Stomach (tissue), 9 donors: Measurements from ENCODE around the gene TPSB2. TPM values are rescaled to one million over a fixed set of nuclear protein-coding genes. Genes with fewer than 3 reads are reported as not detected.

Experiments used
- DNase-seq, 2 donors: peaks; one replicate each; pipeline versions ENCODE4 v3.0.0 to v3.0.0-alpha.2; 2013 to 2019
- H3K27ac ChIP-seq, 5 donors: fragments of 200-600 bp in 4 of 5; sonication (generic) in 4 of 5; one replicate each; pipeline ENCODE4 v1.5.1; 2013 to 2019; ENCODE audit warnings: mild to moderate bottlenecking in 1 of 5, moderate library complexity in 1 of 5
- H3K27me3 ChIP-seq, 3 donors: fragments of 200-600 bp; sonication (generic); one replicate each; pipeline ENCODE4 v1.5.1; 2017 to 2019; ENCODE audit warnings: mixed run types in 1 of 3
- H3K36me3 ChIP-seq, 4 donors: fragments of 200-600 bp; sonication (generic); 1 replicate in 3 of 4; 2 replicates in 1 of 4; pipeline ENCODE4 v1.5.1; 2016 to 2019
- H3K4me1 ChIP-seq, 4 donors: fragments of 200-600 bp; sonication (generic); one replicate each; pipeline ENCODE4 v1.5.1; 2016 to 2019
- H3K4me3 ChIP-seq, 4 donors: fragments of 200-600 bp; sonication (generic) in 3 of 4; one replicate each; pipeline ENCODE4 v1.5.1; 2016 to 2019; ENCODE audit warnings: mild to moderate bottlenecking in 1 of 4
- H3K9me3 ChIP-seq, 4 donors: fragments of 200-600 bp; sonication (generic); one replicate each; pipeline ENCODE4 v1.5.1; 2016 to 2019
- CTCF ChIP-seq, 7 experiments: fragments of 450-650 bp in 4 of 7; fragments of 200-600 bp in 3 of 7; sonication (generic) in 3 of 7; IDR thresholded peaks; one replicate each; pipeline ENCODE4 v1.5.1; 2016 to 2019; ENCODE audit warnings: antibody characterized with exemption in 7 of 7, control low read depth in 2 of 7, mild to moderate bottlenecking in 1 of 7
- EP300 ChIP-seq: sonication (generic); formaldehyde crosslinking; IDR thresholded peaks from one replicate; pipeline ENCODE4 v1.6.1; 2017; ENCODE audit warnings: antibody characterized with exemption
- POLR2A ChIP-seq, 4 donors: fragments of 450-650 bp; IDR thresholded peaks; one replicate each; pipeline ENCODE4 v1.6.1; 2016; ENCODE audit warnings: antibody characterized with exemption in 4 of 4, control low read depth in 2 of 4, mild to moderate bottlenecking in 1 of 4, moderate library complexity in 1 of 4
- POLR2AphosphoS5 ChIP-seq, 3 donors: sonication (generic); formaldehyde crosslinking; IDR thresholded peaks; one replicate each; pipeline ENCODE4 v1.6.1; 2016; ENCODE audit warnings: antibody characterized with exemption in 3 of 3
- WGBS, 5 donors: extraction: QIAGEN DNeasy Blood & Tissue Kit in 3 of 5; methylation state at CpG; one replicate each; pipeline versions ENCODE4 v1.1.5 to v1.1.7; 2013 to 2018; 5-methylcytosine and 5-hydroxymethylcytosine counted together
- intact Hi-C: fragments of 100-400 bp; cut with DNase I; formaldehyde crosslinking; loops from one replicate; pipeline ENCODE4 v1.15.1; 2023; ENCODE audit warnings: low total_unique reads
- polyA plus RNA-seq, 3 donors: library from polyadenylated mRNA; stranded (reverse); fragments of 200-250 nt; gene quantifications; one replicate each; pipeline ENCODE4 v1.2.3, GENCODE V29; 2013
- total RNA-seq, 5 donors: library from RNA; depleted of rRNA; stranded (reverse); fragments of >200 nt; gene quantifications; one replicate each; pipeline versions ENCODE4 v1.1.0 to v1.2.3, GENCODE V29; 2014 to 2016
- donor health status: healthy with polysubstance abuse.
- donor health status: Bipolar disorder and iron deficiency.
- donor health status: healthy.

TPSB2 gene
- total and polyA plus RNA-seq, 8 donors: 1.8 to 164 (median 47.9) TPM; not detected in 1

- intact Hi-C loops: no loop called here
- no peak overlapping the region for H3K4me3 ChIP-seq
- no peak overlapping the region for H3K27ac ChIP-seq
- H3K27me3 ChIP-seq: peaks cover 3 to 89% (median 32%) of the 10 kb centered on the region in 3 donors
- H3K9me3 ChIP-seq: no peaks in the 10 kb centered on the region
- H3K36me3 ChIP-seq: no peaks in the 10 kb centered on the region
- no peak for DNase-seq
- 73 to 80% (median 74%) methylated on average over 1 to 19 of the region's 19 CpGs for WGBS, 5 donors
- TF ChIP-seq CTCF (IDR thresholded peaks at IDR 0.05) (no peak), EP300 (no peak), POLR2A (IDR thresholded peaks at IDR 0.05) (no peak), POLR2AphosphoS5 (IDR thresholded peaks at IDR 0.05) (no peak)
- H3K4me1 ChIP-seq: peaks cover under 1 to 1% (median under 1%) of the 10 kb centered on the region in 4 donors
Observed at GRCh38 chr16:1277151-1277598, 47.2 kb upstream of the TPSB2 start.

GRCh38 chr16:1276580-1276878 lies 46.5 kb upstream of the TPSB2 start:
- peaks cover 3 to 91% (median 38%) of the 10 kb centered on the region in 3 donors for H3K27me3 ChIP-seq
- WGBS, 5 donors: 67 to 84% (median 78%) methylated on average over 5 to 14 of the region's 14 CpGs
- peaks cover 7 to 8% (median 7%) of the 10 kb centered on the region in 4 donors for H3K4me1 ChIP-seq
- no peak for DNase-seq
- H3K27ac ChIP-seq: no peak overlapping the region
- H3K36me3 ChIP-seq: no peaks in the 10 kb centered on the region
- H3K9me3 ChIP-seq: no peaks in the 10 kb centered on the region
- TF ChIP-seq POLR2A (IDR thresholded peaks at IDR 0.05): no peak
- TF ChIP-seq POLR2AphosphoS5 (IDR thresholded peaks at IDR 0.05): no peak
- no peak for TF ChIP-seq EP300
- intact Hi-C loops: no loop called here
- no peak overlapping the region for H3K4me3 ChIP-seq

GRCh38 chr16:1275791-1276579 lies 46.0 kb upstream of the TPSB2 start:
- TF ChIP-seq POLR2A (IDR thresholded peaks at IDR 0.05): no peak
- TF ChIP-seq CTCF (IDR thresholded peaks at IDR 0.05): no peak
- 60 to 69% (median 64%) methylated on average over 18 to 30 of the region's 30 CpGs for WGBS, 5 donors
- Histone ChIP-seq H3K36me3 (no peaks in the 10 kb centered on the region), H3K27me3 (peaks cover 3 to 91% (median 40%) of the 10 kb centered on the region in 3 donors), H3K27ac (no peak overlapping the region), H3K9me3 (no peaks in the 10 kb centered on the region), H3K4me1 (peaks cover 7 to 12% (median 9%) of the 10 kb centered on the region in 4 donors), H3K4me3 (no peak overlapping the region)
- no peak for DNase-seq
- intact Hi-C loops: no loop called here

GRCh38 chr16:1274767-1275166 lies 44.8 kb upstream of the TPSB2 start:
- H3K4me1 ChIP-seq: peaks cover 7 to 12% (median 9%) of the 10 kb centered on the region in 4 donors
- 85 to 95% (median 93%) methylated on average over 7 of the region's 7 CpGs for WGBS, 5 donors
- intact Hi-C loops: no loop called here
- H3K9me3 ChIP-seq: no peaks in the 10 kb centered on the region
- H3K4me3 ChIP-seq: no peak overlapping the region
- DNase-seq: no peak
- no peak overlapping the region for H3K27ac ChIP-seq
- H3K36me3 ChIP-seq: no peaks in the 10 kb centered on the region
- TF ChIP-seq EP300 (no peak), CTCF (IDR thresholded peaks at IDR 0.05) (no peak), POLR2AphosphoS5 (IDR thresholded peaks at IDR 0.05) (no peak), POLR2A (IDR thresholded peaks at IDR 0.05) (no peak)
- peaks cover 3 to 87% (median 40%) of the 10 kb centered on the region in 3 donors for H3K27me3 ChIP-seq

GRCh38 chr16:1273816-1274215 lies 43.8 kb upstream of the TPSB2 start:
- no peak for TF ChIP-seq POLR2A (IDR thresholded peaks at IDR 0.05)
- TF ChIP-seq POLR2AphosphoS5 (IDR thresholded peaks at IDR 0.05): no peak
- TF ChIP-seq CTCF (IDR thresholded peaks at IDR 0.05): no peak
- no peak for TF ChIP-seq EP300
- H3K4me1 ChIP-seq: peaks cover 7 to 12% (median 9%) of the 10 kb centered on the region in 4 donors
- peaks cover 3 to 83% (median 34%) of the 10 kb centered on the region in 3 donors for H3K27me3 ChIP-seq
- H3K27ac ChIP-seq: no peak overlapping the region
- intact Hi-C loops: no loop called here
- H3K36me3 ChIP-seq: no peaks in the 10 kb centered on the region
- no peak overlapping the region for H3K4me3 ChIP-seq
- 86 to 92% (median 89%) methylated on average over 12 to 15 of the region's 15 CpGs for WGBS, 5 donors
- no peaks in the 10 kb centered on the region for H3K9me3 ChIP-seq
- no peak for DNase-seq
